PFSK-1 (cell line): Measurements from ENCODE around the gene GMFB.

Experiments
- FOXP2 ChIP-seq: optimal IDR thresholded peaks from 2 replicates; pipeline ENCODE3; 2011; ENCODE audit warnings: borderline replicate concordance, control low read depth, inconsistent platforms; ENCODE audit not compliant: insufficient read depth; ENCODE audit errors: extremely low read length, extremely low read depth
- POLR2AphosphoS5 ChIP-seq: IDR thresholded peaks from 2 replicates; pipeline ENCODE4 v1.6.1; 2012; ENCODE audit warnings: low read depth, mild to moderate bottlenecking, control low read depth, low read length, moderate library complexity
- REST ChIP-seq, 2 experiments: IDR thresholded peaks; 2 replicates each; pipeline versions ENCODE4 v1.6.1 to v1.8.0; 2011 to 2012; ENCODE audit warnings: low read depth in 2 of 2, low read length in 2 of 2, control low read depth in 1 of 2, inconsistent platforms in 1 of 2, mild to moderate bottlenecking in 1 of 2, moderate library complexity in 1 of 2; ENCODE audit not compliant: insufficient read depth in 1 of 2
- SIN3A ChIP-seq: IDR thresholded peaks from 2 replicates; pipeline ENCODE4 v1.6.1; 2012; ENCODE audit warnings: mild to moderate bottlenecking, low read length, moderate library complexity, borderline replicate concordance; ENCODE audit not compliant: insufficient read depth
- TAF1 ChIP-seq: IDR thresholded peaks from 2 replicates; pipeline ENCODE4 v1.6.1; 2012; ENCODE audit warnings: low read length, control low read depth, borderline replicate concordance; ENCODE audit not compliant: insufficient read depth

Gene GMFB

GRCh38 chr14:54440476-54440872, 48.3 kb downstream of the GMFB start:
- TF ChIP-seq REST (IDR thresholded peaks at IDR 0.05; ENCODE audit: insufficient read depth in 1 of 2, low read depth in 2 of 2, low read length in 2 of 2) (no peak), TAF1 (no peak), POLR2AphosphoS5 (no peak), SIN3A (no peak), FOXP2 (no peak)

DNA sequence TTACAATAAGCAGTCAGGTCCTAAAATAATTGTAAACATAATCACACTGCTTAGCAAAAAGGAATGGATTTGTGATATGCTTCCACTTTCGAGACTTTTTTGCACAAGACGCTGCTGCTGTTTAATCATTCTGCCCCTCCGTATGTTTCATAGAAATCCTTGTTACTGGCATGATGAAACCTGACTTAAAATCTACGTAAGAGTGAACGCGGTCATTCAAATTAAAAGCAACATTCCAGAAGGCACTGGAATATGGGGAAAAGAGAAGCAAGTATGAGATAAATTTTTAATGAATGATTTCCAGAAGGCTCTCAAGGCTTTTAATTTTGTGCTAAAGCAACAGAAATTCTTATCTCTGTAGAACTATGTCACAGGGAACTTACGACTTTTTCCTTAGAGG, 48.7 kb downstream of the GMFB start:
- TF ChIP-seq FOXP2, result no peak
- TF ChIP-seq SIN3A, result no peak

- TF ChIP-seq POLR2AphosphoS5 (no peak), FOXP2 (no peak), SIN3A (no peak)
These were observed 50.1 kb downstream of the GMFB start for GRCh38 chr14:54438703-54439102.

GRCh38 chr14:54435500-54435981, 53.2 kb downstream of the GMFB start:
- TF ChIP-seq POLR2AphosphoS5 (no peak), TAF1 (no peak), REST (IDR thresholded peaks at IDR 0.05; ENCODE audit: insufficient read depth in 1 of 2, low read depth in 2 of 2, low read length in 2 of 2) (no peak), FOXP2 (no peak), SIN3A (no peak)

DNA sequence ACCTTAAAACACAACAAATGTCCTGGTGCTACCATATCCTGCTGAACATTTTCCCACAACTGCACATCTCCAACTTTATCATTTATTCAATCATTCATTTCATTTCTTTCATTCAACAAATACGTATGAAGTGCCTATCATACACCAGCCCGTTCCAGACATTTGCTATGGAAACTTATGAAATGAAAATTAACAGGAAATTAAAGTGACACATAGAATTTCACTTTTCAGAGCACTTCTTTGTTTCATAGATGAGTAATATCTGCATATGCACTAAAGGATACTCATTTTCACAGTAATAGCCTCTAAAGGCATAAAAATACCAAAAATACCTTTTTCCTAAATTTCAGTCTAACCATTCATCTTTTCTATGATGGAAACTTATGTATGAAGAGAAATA, 60.3 kb downstream of the GMFB start:
- no peak for TF ChIP-seq FOXP2
- no peak for TF ChIP-seq SIN3A
- TF ChIP-seq TAF1, result no peak
- no peak for TF ChIP-seq POLR2AphosphoS5
- no peak for TF ChIP-seq REST (IDR thresholded peaks at IDR 0.05; ENCODE audit: insufficient read depth in 1 of 2, low read depth in 2 of 2, low read length in 2 of 2)

DNA sequence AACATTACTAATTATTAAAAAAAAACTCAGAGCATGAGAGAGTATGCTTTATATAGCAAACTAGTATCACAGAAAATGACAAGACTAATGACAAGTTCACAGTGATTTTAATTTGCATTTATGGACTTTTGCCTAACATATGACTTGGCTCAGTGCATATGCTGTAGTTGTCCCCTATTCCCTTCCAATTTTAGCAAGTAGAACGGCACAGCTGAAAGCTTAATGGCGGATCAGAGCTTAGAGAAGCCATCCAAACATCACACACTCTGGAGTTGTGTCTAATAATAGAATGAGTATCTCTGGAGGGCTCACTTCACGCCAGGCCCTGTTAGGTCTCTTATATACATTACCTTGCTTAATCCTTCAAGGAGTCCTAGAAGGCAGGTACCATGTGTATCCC, 60.9 kb downstream of the GMFB start:
- no peak for TF ChIP-seq REST (IDR thresholded peaks at IDR 0.05; ENCODE audit: insufficient read depth in 1 of 2, low read depth in 2 of 2, low read length in 2 of 2)
- TF ChIP-seq SIN3A, result no peak
- TF ChIP-seq POLR2AphosphoS5, result no peak
- no peak for TF ChIP-seq FOXP2
- TF ChIP-seq TAF1, result no peak
